ENCODE data around the gene SOST.
A peak's percentile ranks its signal among the peaks of the same experiment; 100 is the strongest.

Gene SOST

GRCh38 chr17:43759836-43760235 is 1.2 kb upstream of the SOST start:
- Histone ChIP-seq H3K9ac (ENCODE audit: low read depth, low read length) (peak overlapping the region; percentile 52; the same call in 1 of the 2 replicates), H3K27me3 (ENCODE audit: insufficient read depth, low read length) (peaks cover 34% of the 10 kb centered on the region), H3K4me3 (ENCODE audit: low read length) (peak overlapping the region; percentile 55; the same call in 1 of the 2 replicates), H3K36me3 (ENCODE audit: insufficient read depth, low read depth, low read length) (no peaks in the 10 kb centered on the region), H3K4me1 (ENCODE audit: insufficient read depth, low read length) (peaks cover 13% of the 10 kb centered on the region), H3K27ac (ENCODE audit: low read length) (peak overlapping the region; percentile 1), H3K9me3 (ENCODE audit: insufficient read depth, low read depth, low read length) (no peaks in the 10 kb centered on the region)

- Histone ChIP-seq H3K27ac (ENCODE audit: low read length) (no peak overlapping the region), H3K4me1 (ENCODE audit: insufficient read depth, low read length) (peaks cover 16% of the 10 kb centered on the region), H3K4me3 (ENCODE audit: low read length) (no peak overlapping the region), H3K27me3 (ENCODE audit: insufficient read depth, low read length) (peaks cover 50% of the 10 kb centered on the region), H3K36me3 (ENCODE audit: insufficient read depth, low read depth, low read length) (no peaks in the 10 kb centered on the region), H3K9ac (ENCODE audit: low read depth, low read length) (no peak overlapping the region), H3K9me3 (ENCODE audit: insufficient read depth, low read depth, low read length) (no peaks in the 10 kb centered on the region)
Measured at GRCh38 chr17:43758086-43758485, 505 bp downstream of the SOST start.

GRCh38 chr17:43757171-43757660 is 1.4 kb downstream of the SOST start:
- Histone ChIP-seq H3K27ac (ENCODE audit: low read length) (no peak overlapping the region), H3K9me3 (ENCODE audit: insufficient read depth, low read depth, low read length) (no peaks in the 10 kb centered on the region), H3K9ac (ENCODE audit: low read depth, low read length) (no peak overlapping the region), H3K36me3 (ENCODE audit: insufficient read depth, low read depth, low read length) (no peaks in the 10 kb centered on the region), H3K4me1 (ENCODE audit: insufficient read depth, low read length) (peaks cover 16% of the 10 kb centered on the region), H3K27me3 (ENCODE audit: insufficient read depth, low read length) (peaks cover 55% of the 10 kb centered on the region), H3K4me3 (ENCODE audit: low read length) (no peak overlapping the region)

- no peaks in the 10 kb centered on the region for H3K9me3 ChIP-seq (ENCODE audit: insufficient read depth, low read depth, low read length)
- H3K4me3 ChIP-seq (ENCODE audit: low read length) = no peak overlapping the region
- peaks cover 55% of the 10 kb centered on the region for H3K27me3 ChIP-seq (ENCODE audit: insufficient read depth, low read length)
- H3K27ac ChIP-seq (ENCODE audit: low read length) = no peak overlapping the region
- no peaks in the 10 kb centered on the region for H3K36me3 ChIP-seq (ENCODE audit: insufficient read depth, low read depth, low read length)
- H3K4me1 ChIP-seq (ENCODE audit: insufficient read depth, low read length) = peaks cover 16% of the 10 kb centered on the region
- no peak overlapping the region for H3K9ac ChIP-seq (ENCODE audit: low read depth, low read length)
Measured at GRCh38 chr17:43756201-43756600, 2.4 kb downstream of the SOST start.

GRCh38 chr17:43755389-43755875 is 3.2 kb downstream of the SOST start:
- Histone ChIP-seq H3K27ac (ENCODE audit: low read length) (no peak overlapping the region), H3K4me3 (ENCODE audit: low read length) (peak overlapping the region; percentile 34; the same call in 1 of the 2 replicates), H3K4me1 (ENCODE audit: insufficient read depth, low read length) (peaks cover 16% of the 10 kb centered on the region), H3K9me3 (ENCODE audit: insufficient read depth, low read depth, low read length) (no peaks in the 10 kb centered on the region), H3K36me3 (ENCODE audit: insufficient read depth, low read depth, low read length) (no peaks in the 10 kb centered on the region), H3K27me3 (ENCODE audit: insufficient read depth, low read length) (peaks cover 55% of the 10 kb centered on the region), H3K9ac (ENCODE audit: low read depth, low read length) (no peak overlapping the region)

GRCh38 chr17:43754947-43755346 is 3.6 kb downstream of the SOST start:
- Histone ChIP-seq H3K9ac (ENCODE audit: low read depth, low read length) (no peak overlapping the region; the same call in 1 of the 2 replicates), H3K4me3 (ENCODE audit: low read length) (peak overlapping the region; percentile 34; the same call in 1 of the 2 replicates), H3K27me3 (ENCODE audit: insufficient read depth, low read length) (peaks cover 55% of the 10 kb centered on the region), H3K36me3 (ENCODE audit: insufficient read depth, low read depth, low read length) (no peaks in the 10 kb centered on the region), H3K4me1 (ENCODE audit: insufficient read depth, low read length) (peaks cover 14% of the 10 kb centered on the region), H3K9me3 (ENCODE audit: insufficient read depth, low read depth, low read length) (no peaks in the 10 kb centered on the region), H3K27ac (ENCODE audit: low read length) (no peak overlapping the region)

GRCh38 chr17:43753493-43754129 is 5.0 kb downstream of the SOST start:
- H3K9me3 ChIP-seq (ENCODE audit: insufficient read depth, low read depth, low read length) = no peaks in the 10 kb centered on the region
- peaks cover 4% of the 10 kb centered on the region; the same call in 1 of the 2 replicates for H3K4me1 ChIP-seq (ENCODE audit: insufficient read depth, low read length)
- H3K9ac ChIP-seq (ENCODE audit: low read depth, low read length) = no peak overlapping the region
- H3K27me3 ChIP-seq (ENCODE audit: insufficient read depth, low read length) = peaks cover 55% of the 10 kb centered on the region
- H3K36me3 ChIP-seq (ENCODE audit: insufficient read depth, low read depth, low read length) = no peaks in the 10 kb centered on the region
- H3K27ac ChIP-seq (ENCODE audit: low read length) = no peak overlapping the region
- no peak overlapping the region for H3K4me3 ChIP-seq (ENCODE audit: low read length)

- no peaks in the 10 kb centered on the region for H3K36me3 ChIP-seq (ENCODE audit: insufficient read depth, low read depth, low read length)
Measured at GRCh38 chr17:43750153-43750552, 8.4 kb downstream of the SOST start.

GRCh38 chr17:43745541-43745940 is 13.1 kb downstream of the SOST start:
- Histone ChIP-seq H3K9ac (ENCODE audit: low read depth, low read length) (no peak overlapping the region; the same call in 1 of the 2 replicates), H3K9me3 (ENCODE audit: insufficient read depth, low read depth, low read length) (no peaks in the 10 kb centered on the region), H3K27me3 (ENCODE audit: insufficient read depth, low read length) (no peaks in the 10 kb centered on the region), H3K4me1 (ENCODE audit: insufficient read depth, low read length) (peaks cover 17% of the 10 kb centered on the region), H3K4me3 (ENCODE audit: low read length) (no peak overlapping the region), H3K27ac (ENCODE audit: low read length) (no peak overlapping the region), H3K36me3 (ENCODE audit: insufficient read depth, low read depth, low read length) (no peaks in the 10 kb centered on the region)

More at GRCh38 chr17:43750153-43750552, 8.4 kb downstream of the SOST start:
- no peaks in the 10 kb centered on the region for H3K9me3 ChIP-seq (ENCODE audit: insufficient read depth, low read depth, low read length)
- no peak overlapping the region for H3K27ac ChIP-seq (ENCODE audit: low read length)
- no peak overlapping the region for H3K9ac ChIP-seq (ENCODE audit: low read depth, low read length)
- peaks cover 23% of the 10 kb centered on the region for H3K27me3 ChIP-seq (ENCODE audit: insufficient read depth, low read length)
- H3K4me3 ChIP-seq (ENCODE audit: low read length) = no peak overlapping the region
- peaks cover 15% of the 10 kb centered on the region for H3K4me1 ChIP-seq (ENCODE audit: insufficient read depth, low read length)

- H3K4me3 ChIP-seq (ENCODE audit: low read length) = no peak overlapping the region
- H3K9me3 ChIP-seq (ENCODE audit: insufficient read depth, low read depth, low read length) = no peaks in the 10 kb centered on the region
- H3K4me1 ChIP-seq (ENCODE audit: insufficient read depth, low read length) = peaks cover 21% of the 10 kb centered on the region
- H3K36me3 ChIP-seq (ENCODE audit: insufficient read depth, low read depth, low read length) = no peaks in the 10 kb centered on the region
- H3K9ac ChIP-seq (ENCODE audit: low read depth, low read length) = no peak overlapping the region
- H3K27me3 ChIP-seq (ENCODE audit: insufficient read depth, low read length) = no peaks in the 10 kb centered on the region
- H3K27ac ChIP-seq (ENCODE audit: low read length) = no peak overlapping the region
Measured at GRCh38 chr17:43741636-43742035, 17.0 kb downstream of the SOST start.

GRCh38 chr17:43740541-43740940 is 18.1 kb downstream of the SOST start:
- H3K27me3 ChIP-seq (ENCODE audit: insufficient read depth, low read length) = no peaks in the 10 kb centered on the region
- no peaks in the 10 kb centered on the region for H3K36me3 ChIP-seq (ENCODE audit: insufficient read depth, low read depth, low read length)
- no peak overlapping the region for H3K27ac ChIP-seq (ENCODE audit: low read length)
- no peak overlapping the region for H3K4me3 ChIP-seq (ENCODE audit: low read length)
- H3K9ac ChIP-seq (ENCODE audit: low read depth, low read length) = no peak overlapping the region
- H3K4me1 ChIP-seq (ENCODE audit: insufficient read depth, low read length) = peaks cover 16% of the 10 kb centered on the region; the same call in 1 of the 2 replicates
- no peaks in the 10 kb centered on the region for H3K9me3 ChIP-seq (ENCODE audit: insufficient read depth, low read depth, low read length)

GRCh38 chr17:43737722-43738121 is 20.9 kb downstream of the SOST start:
- no peaks in the 10 kb centered on the region for H3K27me3 ChIP-seq (ENCODE audit: insufficient read depth, low read length)
- H3K36me3 ChIP-seq (ENCODE audit: insufficient read depth, low read depth, low read length) = no peaks in the 10 kb centered on the region
- no peak overlapping the region for H3K9ac ChIP-seq (ENCODE audit: low read depth, low read length)
- H3K9me3 ChIP-seq (ENCODE audit: insufficient read depth, low read depth, low read length) = peaks cover 12% of the 10 kb centered on the region
- no peak overlapping the region for H3K4me3 ChIP-seq (ENCODE audit: low read length)
- H3K27ac ChIP-seq (ENCODE audit: low read length) = no peak overlapping the region
- peaks cover 7% of the 10 kb centered on the region; the same call in 1 of the 2 replicates for H3K4me1 ChIP-seq (ENCODE audit: insufficient read depth, low read length)
